Activated CD4-positive, alpha-beta T cell treated with anti-CD3 and anti-CD28 coated beads, Interleukin-2, amount 50 U/mL, for 16 hours (primary cell): ENCODE results near the gene C10orf67.
"Not testable (repeated sequence)": the region's sequence is repeated elsewhere in the genome, so short reads cannot be mapped to it uniquely, and the experiment has no call there.

Source experiments
- DNase-seq: peaks from one replicate; pipeline ENCODE4 v3.0.0-alpha.2; 2020

C10orf67 gene

GRCh38 chr10:23262928-23263327 is 81.7 kb downstream of the C10orf67 start:
- no peak for DNase-seq

DNA sequence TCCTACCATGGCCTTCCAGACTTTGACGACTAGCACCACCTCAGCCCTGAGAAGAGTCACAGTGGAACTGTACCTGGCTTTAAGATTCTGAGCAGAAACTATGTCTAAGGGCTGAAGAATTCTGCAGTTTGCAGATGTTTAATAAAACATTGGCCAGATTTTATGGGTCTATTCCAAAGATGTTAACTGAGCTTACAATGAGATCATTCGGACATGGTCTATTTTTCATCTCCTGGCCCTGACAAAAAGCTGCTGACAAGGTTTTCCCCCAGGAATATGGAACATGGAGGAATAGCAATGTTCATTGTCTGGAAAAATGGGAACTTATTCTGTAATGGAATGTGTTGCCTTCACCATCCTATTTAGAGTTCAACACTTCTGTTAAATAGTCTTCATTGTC is 86.1 kb downstream of the C10orf67 start:
- no peak for DNase-seq

- no peak for DNase-seq
Observed at GRCh38 chr10:23253780-23254179, 90.8 kb downstream of the C10orf67 start.

- not testable (repeated sequence) for DNase-seq
Observed at GRCh38 chr10:23252859-23253258, 91.7 kb downstream of the C10orf67 start.

GRCh38 chr10:23241779-23242178 is 102.8 kb downstream of the C10orf67 start:
- not testable (repeated sequence) for DNase-seq

- DNase-seq: no peak
Observed at GRCh38 chr10:23238015-23238414, 106.6 kb downstream of the C10orf67 start.

GRCh38 chr10:23230582-23230981 is 114.0 kb downstream of the C10orf67 start:
- DNase-seq: no peak

DNA sequence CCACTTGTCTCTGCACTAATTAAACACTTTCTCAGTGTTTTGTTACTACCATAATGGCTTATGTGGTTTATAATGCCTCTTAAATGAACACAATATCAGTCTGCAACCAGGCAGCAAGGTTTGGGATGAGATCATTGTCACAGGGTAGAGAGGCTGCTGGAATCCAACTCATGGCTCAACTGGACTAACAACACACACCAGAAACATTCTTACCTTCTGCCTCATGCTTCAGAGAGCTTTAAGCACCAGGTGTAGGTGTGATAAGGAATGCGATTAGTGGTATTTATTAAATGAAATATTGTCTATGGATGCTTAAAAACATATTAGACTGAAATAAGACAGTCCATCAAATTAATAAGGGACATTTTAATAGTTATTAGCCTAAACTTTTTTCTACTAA is 127.1 kb downstream of the C10orf67 start:
- DNase-seq: no peak

GRCh38 chr10:23205972-23206642 is 138.5 kb downstream of the C10orf67 start:
- DNase-seq: no peak

DNA sequence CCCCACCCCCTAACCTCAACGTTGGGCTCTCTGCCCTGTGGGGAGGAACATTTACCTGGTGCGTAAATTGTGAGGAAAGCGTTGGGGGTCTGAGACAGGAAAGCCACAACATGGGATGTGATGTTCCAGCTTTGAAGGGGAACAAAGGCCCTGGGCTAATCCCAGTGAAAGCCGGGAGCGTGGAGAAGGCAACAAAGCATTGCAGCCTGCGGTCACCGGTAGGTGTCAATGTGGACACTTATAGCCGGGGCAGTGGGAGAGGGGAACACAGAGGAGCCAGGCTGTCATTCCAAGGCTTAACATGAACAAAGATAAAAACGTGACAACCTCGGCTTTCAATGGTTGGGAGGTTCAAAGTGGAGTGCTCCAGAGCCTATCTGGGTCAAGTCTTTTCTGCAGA is 139.8 kb downstream of the C10orf67 start:
- no peak for DNase-seq

GRCh38 chr10:23203369-23204325 is 140.9 kb downstream of the C10orf67 start:
- DNase-seq: no peak

DNA sequence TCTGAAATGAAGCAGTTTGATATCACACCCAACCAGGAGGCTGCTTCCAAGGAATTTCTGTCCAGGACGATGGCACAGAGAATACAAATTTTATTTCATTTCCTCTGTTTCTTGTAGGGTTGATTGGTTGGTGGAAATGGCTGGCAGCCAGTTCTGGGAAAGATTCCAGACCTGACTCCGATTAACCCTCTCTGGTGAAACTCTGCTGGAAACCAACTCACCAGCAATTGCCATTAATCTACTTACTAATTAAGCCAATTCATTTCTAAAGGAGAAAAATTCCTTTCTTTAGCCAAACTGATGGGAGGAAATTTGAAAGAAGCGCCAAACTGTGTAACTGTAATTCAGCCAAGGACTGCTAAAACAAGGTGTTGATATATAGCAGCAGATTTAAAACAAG is 141.8 kb downstream of the C10orf67 start:
- no peak for DNase-seq

- no peak for DNase-seq
Observed at GRCh38 chr10:23201837-23202236, 142.8 kb downstream of the C10orf67 start.

- DNase-seq: no peak
Observed at GRCh38 chr10:23200997-23201652, 143.5 kb downstream of the C10orf67 start.

- DNase-seq: no peak
Observed at GRCh38 chr10:23200586-23200985, 144.0 kb downstream of the C10orf67 start.

DNA sequence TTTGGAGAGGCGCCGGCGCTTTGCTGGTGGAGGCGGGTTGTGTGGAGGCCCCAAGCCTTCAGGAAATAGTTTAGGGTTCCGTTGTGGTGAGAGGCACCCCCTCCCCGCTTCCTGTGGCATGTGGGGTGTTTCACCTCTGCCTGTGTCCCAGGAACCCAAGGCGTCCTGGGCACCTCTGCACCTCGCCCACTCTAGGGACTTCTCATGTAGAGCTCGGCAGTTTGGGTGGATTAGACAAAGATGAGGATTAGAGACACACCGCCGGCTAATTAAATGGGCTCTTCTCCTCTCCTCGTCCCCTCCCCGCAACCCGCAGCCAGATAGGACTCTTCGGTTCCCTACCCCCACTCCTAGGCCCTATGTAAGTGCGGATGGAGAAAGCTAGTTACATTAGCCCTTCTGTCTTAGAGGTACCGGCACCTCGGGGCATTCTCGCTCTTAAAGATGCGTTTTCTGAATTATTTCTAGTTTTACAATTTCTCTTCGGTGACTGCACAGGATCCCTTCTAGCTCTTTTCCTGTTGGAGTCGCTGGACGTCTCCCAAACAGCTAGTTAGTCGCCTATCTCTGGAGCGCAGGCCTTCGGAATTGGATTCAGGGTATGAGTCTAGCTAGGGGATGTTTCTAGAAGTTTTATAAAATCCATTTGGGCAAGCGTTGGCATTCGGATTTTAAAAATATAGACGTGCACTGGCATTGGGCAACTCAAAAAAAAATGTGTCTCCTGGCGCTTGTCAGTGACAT is 144.7 kb downstream of the C10orf67 start:
- no peak for DNase-seq

GRCh38 chr10:23198940-23199767 is 145.4 kb downstream of the C10orf67 start:
- DNase-seq: no peak

DNA sequence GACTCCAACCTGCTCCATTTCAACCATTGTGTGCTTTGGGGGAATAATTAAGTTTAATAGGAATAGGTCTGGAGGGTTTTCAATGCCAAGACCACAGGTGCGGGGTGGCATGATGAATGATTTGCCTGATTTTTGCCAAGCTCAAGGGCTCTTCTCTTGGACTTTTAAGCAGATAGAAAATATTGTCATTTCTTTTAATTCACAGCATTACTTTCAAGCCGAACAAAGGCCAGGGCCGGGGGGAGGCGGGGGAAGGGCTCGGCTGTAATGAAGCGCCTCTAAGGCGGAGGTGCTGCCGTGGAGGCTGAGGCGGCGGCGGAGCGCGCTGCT is 146.0 kb downstream of the C10orf67 start:
- no peak for DNase-seq

DNA sequence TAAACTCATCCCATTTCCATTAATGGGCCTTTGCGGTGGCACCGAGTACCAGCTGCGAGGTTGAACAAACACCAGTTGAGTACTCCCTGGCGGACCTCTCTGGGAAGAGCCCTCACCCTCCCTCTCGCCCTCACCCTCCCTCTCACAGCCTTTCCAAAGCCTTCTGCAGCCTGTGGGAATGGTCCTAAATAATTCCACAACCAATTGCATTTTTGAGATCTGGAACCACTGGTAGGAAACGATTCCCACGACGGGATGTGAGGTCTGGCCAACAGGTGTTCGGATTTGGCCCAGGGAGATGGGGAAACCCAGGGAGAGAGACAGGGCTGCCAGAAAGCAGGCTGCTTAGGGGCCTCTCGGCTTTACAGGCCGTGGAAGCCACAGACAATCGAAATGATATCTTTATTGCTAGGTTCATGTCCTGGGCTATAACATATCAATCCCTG is 147.2 kb downstream of the C10orf67 start:
- DNase-seq: no peak

GRCh38 chr10:23196915-23197314 is 147.7 kb downstream of the C10orf67 start:
- DNase-seq: no peak

- no peak for DNase-seq
Observed at GRCh38 chr10:23195846-23196600, 148.6 kb downstream of the C10orf67 start.
